Measurements from ENCODE around the gene MVK.

MVK gene

GRCh38 chr12:109567967-109568366 lies 5.6 kb upstream of the MVK start:
- no peak for FAIRE-seq

GRCh38 chr12:109568486-109568885 lies 5.1 kb upstream of the MVK start:
- no peak for FAIRE-seq

- FAIRE-seq: no peak
These were observed 1.7 kb upstream of the MVK start for GRCh38 chr12:109571773-109572505.

GRCh38 chr12:109572506-109572845 lies 1.1 kb upstream of the MVK start:
- no peak for FAIRE-seq

GRCh38 chr12:109573914-109574244 lies 285 bp downstream of the MVK start:
- FAIRE-seq: no peak

- FAIRE-seq: no peak
These were observed 2.1 kb downstream of the MVK start for GRCh38 chr12:109575683-109576082.

GRCh38 chr12:109577311-109577710 lies 3.7 kb downstream of the MVK start:
- FAIRE-seq: no peak

GRCh38 chr12:109578330-109578927 lies 4.8 kb downstream of the MVK start:
- FAIRE-seq: no peak

GRCh38 chr12:109579639-109580038 lies 6.0 kb downstream of the MVK start:
- no peak for FAIRE-seq

- no peak for FAIRE-seq
These were observed 6.7 kb downstream of the MVK start for GRCh38 chr12:109580272-109580671.

GRCh38 chr12:109580684-109581333 lies 7.2 kb downstream of the MVK start:
- FAIRE-seq: no peak

- FAIRE-seq: no peak
These were observed 7.7 kb downstream of the MVK start for GRCh38 chr12:109581334-109581691.

- no peak for FAIRE-seq
These were observed 8.3 kb downstream of the MVK start for GRCh38 chr12:109581856-109582255.

- FAIRE-seq: no peak
These were observed 9.0 kb downstream of the MVK start for GRCh38 chr12:109582636-109583035.

- FAIRE-seq: no peak
These were observed 10.1 kb downstream of the MVK start for GRCh38 chr12:109583733-109584132.

GRCh38 chr12:109586385-109587296 lies 13.0 kb downstream of the MVK start:
- FAIRE-seq: no peak

GRCh38 chr12:109587921-109588320 lies 14.3 kb downstream of the MVK start:
- FAIRE-seq: no peak

- FAIRE-seq: no peak
These were observed 15.1 kb downstream of the MVK start for GRCh38 chr12:109588461-109589239.

- FAIRE-seq: no peak
These were observed 15.6 kb downstream of the MVK start for GRCh38 chr12:109589240-109589590.

- no peak for FAIRE-seq
These were observed 16.2 kb downstream of the MVK start for GRCh38 chr12:109589691-109590245.

GRCh38 chr12:109590566-109590965 lies 17.0 kb downstream of the MVK start:
- FAIRE-seq: no peak

GRCh38 chr12:109591041-109591440 lies 17.4 kb downstream of the MVK start:
- no peak for FAIRE-seq

Measured in endometrium (tissue), 2 donors.